Astrocyte of the spinal cord (primary cell): Measurements from ENCODE around the gene CFAP99.

Source experiments
- DNase-seq: peaks from one replicate; pipeline ENCODE4 v3.0.0; 2011; ENCODE audit warnings: low read depth, low spot score
- H3K4me3 ChIP-seq: 2 replicates; pipeline ENCODE4 v1.5.1; 2011; ENCODE audit warnings: low read depth, mild to moderate bottlenecking, low read length, moderate library complexity
- CTCF ChIP-seq: IDR thresholded peaks from 2 replicates; pipeline ENCODE4 v1.5.1; 2012; ENCODE audit warnings: low read depth, mild to moderate bottlenecking, low read length, inconsistent platforms
- in situ Hi-C: cut with HindIII; loops from 2 replicates; pipeline ENCODE4 v1.10.0; 2017; ENCODE audit warnings: low sequenced_read_pairs

The CFAP99 gene

GRCh38 chr4:2390146-2390545 is 28.6 kb upstream of the CFAP99 start:
- peak; percentile 65 for DNase-seq
- in situ Hi-C loops, result no loop called here
- H3K4me3 ChIP-seq, result no peak overlapping the region
- TF ChIP-seq CTCF, result no peak

- in situ Hi-C loops, result no loop called here
- no peak for TF ChIP-seq CTCF
- no peak overlapping the region for H3K4me3 ChIP-seq
These were observed 27.9 kb upstream of the CFAP99 start for GRCh38 chr4:2390784-2391421.

GRCh38 chr4:2393353-2394270 is 25.1 kb upstream of the CFAP99 start:
- H3K4me3 ChIP-seq, result no peak overlapping the region
- in situ Hi-C loops, result no loop called here
- no peak for TF ChIP-seq CTCF
- no peak for DNase-seq

More at GRCh38 chr4:2390784-2391421, 27.9 kb upstream of the CFAP99 start:
- DNase-seq, result no peak

- DNase-seq, result no peak
- no peak for TF ChIP-seq CTCF
- no peak overlapping the region for H3K4me3 ChIP-seq
- in situ Hi-C loops, result no loop called here
These were observed 24.2 kb upstream of the CFAP99 start for GRCh38 chr4:2394528-2394927.

GRCh38 chr4:2395038-2395437 is 23.7 kb upstream of the CFAP99 start:
- DNase-seq, result peak; percentile 54
- TF ChIP-seq CTCF, result no peak
- in situ Hi-C loops, result no loop called here
- H3K4me3 ChIP-seq, result no peak overlapping the region

GRCh38 chr4:2395584-2395983 is 23.2 kb upstream of the CFAP99 start:
- no peak overlapping the region for H3K4me3 ChIP-seq
- in situ Hi-C loops, result no loop called here
- DNase-seq, result no peak
- TF ChIP-seq CTCF, result no peak
